ENCODE results near the gene NRXN3. TPM values are rescaled to one million over a fixed set of nuclear protein-coding genes. Genes with fewer than 3 reads are reported as not detected.

The NRXN3 gene
- total and polyA plus RNA-seq, 3 experiments from 2014 or later = not detected

DNA sequence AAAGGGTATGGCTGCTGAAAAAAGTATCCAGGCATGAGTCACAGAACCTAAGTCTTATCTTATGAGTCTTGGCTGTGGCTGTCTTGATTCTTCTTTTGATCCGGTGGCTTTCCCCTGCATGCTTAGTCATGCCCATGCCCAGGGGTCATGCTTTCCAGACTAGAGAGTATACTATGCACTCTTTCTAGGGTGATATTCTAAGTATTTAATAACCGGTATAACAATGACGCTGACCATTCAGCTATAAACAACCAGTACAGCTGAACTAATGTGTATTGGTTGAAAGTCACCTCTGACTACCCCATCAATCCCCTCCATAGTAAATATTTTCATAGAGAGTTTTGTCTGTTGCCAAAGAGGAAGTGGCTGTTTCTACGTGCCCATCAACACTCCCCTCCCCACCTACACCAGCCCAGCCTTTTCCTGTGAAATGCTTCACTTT lies 34.7 kb upstream of the NRXN3 start:
- Mint-ChIP-seq H3K27me3 (peaks cover 0 to 4% of the 10 kb centered on the region in 2 donors), H3K36me3 (no peaks in the 10 kb centered on the region), H3K4me3 (no peak overlapping the region), H3K27ac (no peak overlapping the region), H3K9me3 (peaks cover 0 to 3% (median 1%) of the 10 kb centered on the region in 5 donors), H3K4me1 (no peaks in the 10 kb centered on the region)
- H3K27ac ChIP-seq (ENCODE audit: low read depth, low read length) = no peak overlapping the region
- DNase-seq = no peak
- no peaks in the 10 kb centered on the region for H3K4me1 ChIP-seq (ENCODE audit: insufficient read depth, low read length)
- no peaks in the 10 kb centered on the region for H3K27me3 ChIP-seq (ENCODE audit: insufficient read depth, low read length, poor library complexity, severe bottlenecking)
- no peaks in the 10 kb centered on the region for H3K9me3 ChIP-seq (ENCODE audit: low read length)
- ChIA-PET POLR2A (no interaction called here), CTCF (no interaction called here)
- H3K4me3 ChIP-seq (ENCODE audit: low read length) = no peak overlapping the region
- H3K36me3 ChIP-seq (ENCODE audit: insufficient read depth, low read length) = no peaks in the 10 kb centered on the region

DNA sequence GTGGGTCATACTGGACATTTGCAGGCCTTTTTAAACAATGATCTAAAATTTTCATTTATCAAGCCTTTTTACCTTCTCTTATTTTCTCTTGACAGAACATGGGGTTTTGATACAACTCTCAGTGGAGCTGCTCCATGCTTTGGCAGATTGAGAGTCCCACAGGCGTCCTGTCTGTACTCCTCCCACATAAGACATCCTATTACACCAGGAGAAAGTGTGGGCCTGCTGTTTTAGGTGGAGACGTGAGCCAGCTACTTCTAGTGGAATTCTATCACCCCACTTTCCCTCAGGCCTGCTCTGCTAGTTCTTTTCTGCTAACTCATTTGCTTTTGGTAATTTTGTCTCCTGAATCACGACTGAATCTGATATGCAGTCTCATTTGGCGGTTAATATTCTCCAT lies 33.5 kb upstream of the NRXN3 start:
- DNase-seq = no peak
- no peaks in the 10 kb centered on the region for H3K4me1 Mint-ChIP-seq
- no peak overlapping the region for H3K4me3 ChIP-seq (ENCODE audit: low read length)
- H3K9me3 ChIP-seq (ENCODE audit: low read length) = no peaks in the 10 kb centered on the region
- H3K36me3 Mint-ChIP-seq = no peaks in the 10 kb centered on the region
- H3K4me1 ChIP-seq (ENCODE audit: insufficient read depth, low read length) = no peaks in the 10 kb centered on the region
- H3K9me3 Mint-ChIP-seq = peaks cover 0 to 3% (median 0%) of the 10 kb centered on the region in 5 donors
- H3K36me3 ChIP-seq (ENCODE audit: insufficient read depth, low read length) = no peaks in the 10 kb centered on the region
- H3K27ac Mint-ChIP-seq = no peak overlapping the region
- H3K27me3 ChIP-seq (ENCODE audit: insufficient read depth, low read length, poor library complexity, severe bottlenecking) = no peaks in the 10 kb centered on the region
- POLR2A ChIA-PET = no interaction called here
- H3K27ac ChIP-seq (ENCODE audit: low read depth, low read length) = no peak overlapping the region
- H3K27me3 Mint-ChIP-seq = peaks cover 0 to 2% of the 10 kb centered on the region in 2 donors
- H3K4me3 Mint-ChIP-seq = no peak overlapping the region
- CTCF ChIA-PET = no interaction called here

DNA sequence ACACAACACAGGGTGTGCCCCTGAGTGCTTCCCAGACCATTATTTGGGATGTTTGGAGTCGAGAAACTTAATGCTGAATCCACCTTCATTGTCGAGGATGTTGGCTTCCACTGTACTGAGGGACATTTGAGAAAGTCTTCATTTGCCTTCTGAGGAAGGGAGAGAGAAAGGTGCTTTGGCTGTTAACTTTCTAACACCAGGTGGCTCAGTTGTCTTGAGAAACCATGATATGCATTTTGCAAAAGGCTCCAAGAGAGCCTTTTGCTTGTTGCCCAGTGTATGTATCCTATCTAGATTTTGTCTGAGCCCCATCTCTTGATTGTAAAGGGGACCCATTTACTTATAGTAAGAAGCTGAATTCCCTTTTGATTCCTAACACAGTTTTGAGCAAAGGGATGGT lies 28.6 kb upstream of the NRXN3 start:
- H3K27ac Mint-ChIP-seq = no peak overlapping the region
- POLR2A ChIA-PET = no interaction called here
- peaks cover 0 to 3% (median 0%) of the 10 kb centered on the region in 5 donors for H3K9me3 Mint-ChIP-seq
- Histone ChIP-seq H3K27ac (ENCODE audit: low read depth, low read length) (no peak overlapping the region), H3K9me3 (ENCODE audit: low read length) (no peaks in the 10 kb centered on the region), H3K36me3 (ENCODE audit: insufficient read depth, low read length) (no peaks in the 10 kb centered on the region), H3K27me3 (ENCODE audit: insufficient read depth, low read length, poor library complexity, severe bottlenecking) (no peaks in the 10 kb centered on the region), H3K4me1 (ENCODE audit: insufficient read depth, low read length) (no peaks in the 10 kb centered on the region), H3K4me3 (ENCODE audit: low read length) (no peak overlapping the region)
- no peaks in the 10 kb centered on the region for H3K4me1 Mint-ChIP-seq
- no peaks in the 10 kb centered on the region for H3K36me3 Mint-ChIP-seq
- DNase-seq = no peak
- H3K4me3 Mint-ChIP-seq = no peak overlapping the region
- CTCF ChIA-PET = no interaction called here
- H3K27me3 Mint-ChIP-seq = peaks cover 0 to 7% of the 10 kb centered on the region in 2 donors

DNA sequence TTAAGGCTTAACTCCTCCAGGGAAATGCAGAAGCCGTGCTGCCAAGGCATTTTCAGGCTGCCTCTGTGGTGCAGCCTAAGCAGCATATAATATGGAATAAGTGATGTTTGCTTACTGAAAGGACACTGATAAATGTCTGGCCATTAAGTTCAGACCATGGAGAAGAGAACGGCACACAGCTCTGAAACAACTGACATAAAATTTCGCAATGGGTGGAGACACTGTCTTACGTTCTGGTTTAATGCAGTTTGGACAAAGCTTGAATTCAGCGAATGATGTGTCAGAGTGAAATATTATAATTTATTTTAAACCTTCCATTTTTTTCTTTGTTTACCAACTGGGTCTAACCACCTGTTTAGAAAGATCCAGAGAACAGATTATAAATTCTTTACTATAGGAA lies 27.2 kb upstream of the NRXN3 start:
- Mint-ChIP-seq H3K27me3 (peaks cover 0 to 7% of the 10 kb centered on the region in 2 donors), H3K27ac (no peak overlapping the region), H3K4me1 (no peaks in the 10 kb centered on the region), H3K36me3 (no peaks in the 10 kb centered on the region), H3K4me3 (no peak overlapping the region), H3K9me3 (peaks cover 0 to 3% (median 0%) of the 10 kb centered on the region in 5 donors)
- H3K9me3 ChIP-seq (ENCODE audit: low read length) = no peaks in the 10 kb centered on the region
- no peaks in the 10 kb centered on the region for H3K36me3 ChIP-seq (ENCODE audit: insufficient read depth, low read length)
- ChIA-PET CTCF (no interaction called here), POLR2A (no interaction called here)
- DNase-seq = no peak
- no peaks in the 10 kb centered on the region for H3K4me1 ChIP-seq (ENCODE audit: insufficient read depth, low read length)
- no peak overlapping the region for H3K4me3 ChIP-seq (ENCODE audit: low read length)
- H3K27ac ChIP-seq (ENCODE audit: low read depth, low read length) = no peak overlapping the region
- H3K27me3 ChIP-seq (ENCODE audit: insufficient read depth, low read length, poor library complexity, severe bottlenecking) = no peaks in the 10 kb centered on the region

DNA sequence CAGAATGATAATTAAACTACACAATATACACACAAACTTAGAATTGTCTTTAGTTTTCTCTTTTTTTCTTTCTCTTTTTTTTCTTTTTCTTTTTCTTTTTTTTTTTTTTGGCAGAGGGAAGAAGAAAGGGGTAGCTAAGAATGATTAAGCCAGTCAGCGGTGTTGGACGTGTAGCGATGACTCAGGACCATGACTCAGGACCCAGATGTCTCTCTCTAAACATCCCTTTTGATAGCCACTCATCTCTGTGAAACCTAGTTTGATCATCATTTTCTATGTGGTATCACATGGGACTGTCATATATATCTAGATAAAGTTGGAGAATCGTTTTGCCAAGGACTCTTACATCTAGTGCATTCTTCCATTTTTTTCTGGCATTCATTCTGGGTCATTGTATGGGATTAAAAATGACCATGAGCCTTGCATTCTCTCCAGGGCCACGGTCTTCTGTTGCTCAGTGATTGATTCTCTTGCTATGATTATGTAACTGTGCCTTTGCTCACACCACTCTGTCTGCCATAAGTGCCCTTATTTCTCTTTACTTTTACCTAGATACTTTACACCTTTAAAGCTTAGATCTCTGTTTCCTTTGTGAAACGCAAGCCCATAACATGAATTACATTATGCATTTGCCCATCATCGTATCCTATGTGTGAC lies 26.6 kb upstream of the NRXN3 start:
- no peaks in the 10 kb centered on the region for H3K36me3 Mint-ChIP-seq
- Histone ChIP-seq H3K27ac (ENCODE audit: low read depth, low read length) (no peak overlapping the region), H3K27me3 (ENCODE audit: insufficient read depth, low read length, poor library complexity, severe bottlenecking) (no peaks in the 10 kb centered on the region), H3K9me3 (ENCODE audit: low read length) (no peaks in the 10 kb centered on the region), H3K36me3 (ENCODE audit: insufficient read depth, low read length) (no peaks in the 10 kb centered on the region), H3K4me3 (ENCODE audit: low read length) (no peak overlapping the region), H3K4me1 (ENCODE audit: insufficient read depth, low read length) (no peaks in the 10 kb centered on the region)
- CTCF ChIA-PET = no interaction called here
- no peaks in the 10 kb centered on the region for H3K4me1 Mint-ChIP-seq
- POLR2A ChIA-PET = no interaction called here
- no peak for DNase-seq
- no peak overlapping the region for H3K27ac Mint-ChIP-seq
- H3K27me3 Mint-ChIP-seq = peaks cover 0 to 7% of the 10 kb centered on the region in 2 donors
- H3K9me3 Mint-ChIP-seq = peaks cover 0 to 3% (median 0%) of the 10 kb centered on the region in 5 donors
- H3K4me3 Mint-ChIP-seq = no peak overlapping the region

DNA sequence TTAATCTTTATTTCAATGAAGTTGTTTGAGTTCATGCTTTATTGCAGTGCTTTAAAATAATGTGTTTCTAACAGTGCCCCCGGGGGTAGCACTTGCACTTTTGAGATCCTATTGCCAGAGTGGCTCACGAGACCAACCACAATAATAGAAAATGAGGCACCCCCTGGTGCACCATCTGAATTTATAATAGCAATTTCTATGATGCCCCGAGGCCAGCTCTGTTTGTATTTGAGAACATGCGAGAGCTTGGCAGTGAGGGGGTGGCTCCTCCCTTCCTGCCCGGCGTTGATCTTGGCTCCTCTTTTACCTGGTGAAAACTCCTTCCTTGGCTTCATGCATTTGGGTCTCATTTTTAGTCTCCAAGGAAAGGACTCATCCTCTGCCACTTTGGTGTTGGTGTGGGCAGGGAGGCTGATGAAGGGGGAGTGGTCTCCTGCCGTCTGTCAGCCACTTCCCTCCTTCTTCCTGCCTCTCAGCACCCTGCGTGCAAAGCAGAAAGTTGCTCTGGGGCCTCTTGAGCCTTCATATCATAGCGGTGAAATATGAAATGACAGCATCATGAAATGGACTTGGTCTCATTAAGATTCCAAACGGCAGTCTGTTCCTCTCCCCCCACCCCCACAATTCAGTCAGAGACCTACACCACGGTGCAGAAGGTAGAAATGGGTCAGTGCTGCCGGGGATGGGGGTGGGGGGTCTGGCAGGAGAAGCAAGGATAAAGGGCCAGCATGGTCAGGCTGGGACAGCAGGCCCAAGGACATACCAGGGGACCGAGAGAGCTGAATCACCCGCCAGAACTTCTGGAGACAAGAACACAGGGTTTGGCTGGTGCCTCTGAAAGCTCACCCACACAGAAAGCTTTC lies 17.7 kb upstream of the NRXN3 start:
- no peaks in the 10 kb centered on the region for H3K4me1 Mint-ChIP-seq
- POLR2A ChIA-PET = no interaction called here
- H3K9me3 Mint-ChIP-seq = no peaks in the 10 kb centered on the region
- H3K27me3 Mint-ChIP-seq = peaks cover 4% of the 10 kb centered on the region in 2 donors
- no peaks in the 10 kb centered on the region for H3K4me1 ChIP-seq (ENCODE audit: insufficient read depth, low read length)
- H3K27ac ChIP-seq (ENCODE audit: low read depth, low read length) = no peak overlapping the region
- H3K27ac Mint-ChIP-seq = no peak overlapping the region
- no peaks in the 10 kb centered on the region for H3K27me3 ChIP-seq (ENCODE audit: insufficient read depth, low read length, poor library complexity, severe bottlenecking)
- no peaks in the 10 kb centered on the region for H3K9me3 ChIP-seq (ENCODE audit: low read length)
- H3K4me3 ChIP-seq (ENCODE audit: low read length) = no peak overlapping the region
- no peaks in the 10 kb centered on the region for H3K36me3 ChIP-seq (ENCODE audit: insufficient read depth, low read length)
- no peak overlapping the region for H3K4me3 Mint-ChIP-seq
- CTCF ChIA-PET = no interaction called here
- DNase-seq = no peak
- H3K36me3 Mint-ChIP-seq = no peaks in the 10 kb centered on the region

DNA sequence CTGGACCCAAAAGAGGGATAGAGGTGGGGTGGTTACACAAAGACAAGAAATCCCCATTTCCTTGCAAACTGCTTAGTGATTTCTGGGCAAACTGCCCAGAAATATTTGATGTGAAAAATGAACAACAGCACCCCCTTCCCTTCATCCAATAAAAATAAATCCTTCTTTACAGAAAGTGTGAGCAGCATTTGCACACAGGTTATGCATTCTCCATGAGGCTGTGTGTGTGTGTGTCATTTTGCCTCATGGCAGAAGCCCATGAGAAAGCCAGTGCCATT lies 17.2 kb upstream of the NRXN3 start:
- Histone ChIP-seq H3K9me3 (ENCODE audit: low read length) (no peaks in the 10 kb centered on the region), H3K27me3 (ENCODE audit: insufficient read depth, low read length, poor library complexity, severe bottlenecking) (no peaks in the 10 kb centered on the region), H3K4me3 (ENCODE audit: low read length) (no peak overlapping the region), H3K36me3 (ENCODE audit: insufficient read depth, low read length) (no peaks in the 10 kb centered on the region), H3K4me1 (ENCODE audit: insufficient read depth, low read length) (no peaks in the 10 kb centered on the region), H3K27ac (ENCODE audit: low read depth, low read length) (no peak overlapping the region)
- ChIA-PET POLR2A (no interaction called here), CTCF (no interaction called here)
- Mint-ChIP-seq H3K4me3 (no peak overlapping the region), H3K9me3 (no peaks in the 10 kb centered on the region), H3K4me1 (no peaks in the 10 kb centered on the region), H3K27me3 (peaks cover 4% of the 10 kb centered on the region in 2 donors), H3K36me3 (no peaks in the 10 kb centered on the region), H3K27ac (no peak overlapping the region)
- DNase-seq = no peak

DNA sequence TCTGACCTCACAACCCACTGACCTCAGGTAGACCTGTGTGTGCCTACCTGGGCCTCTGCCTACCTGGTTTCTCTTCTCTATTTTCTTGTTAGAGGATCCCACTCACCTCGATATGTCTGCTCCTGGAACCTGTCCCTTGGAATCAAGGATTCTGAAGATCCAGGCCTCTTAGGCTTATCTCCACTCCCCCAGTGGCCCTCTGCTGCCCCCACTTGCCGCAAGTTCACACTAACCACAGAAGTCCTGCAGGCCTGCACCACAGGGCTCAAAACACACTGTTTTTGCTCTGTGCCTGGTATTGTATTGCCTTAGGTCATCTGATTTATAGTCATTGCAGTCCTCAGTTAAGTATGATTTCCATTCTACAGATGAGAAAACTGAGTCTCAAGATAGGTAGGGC lies 15.3 kb upstream of the NRXN3 start:
- H3K27ac ChIP-seq (ENCODE audit: low read depth, low read length) = no peak overlapping the region
- H3K4me1 ChIP-seq (ENCODE audit: insufficient read depth, low read length) = no peaks in the 10 kb centered on the region
- H3K9me3 Mint-ChIP-seq = peaks cover 0 to 2% (median 0%) of the 10 kb centered on the region in 5 donors
- H3K4me3 Mint-ChIP-seq = no peak overlapping the region
- no peaks in the 10 kb centered on the region for H3K36me3 ChIP-seq (ENCODE audit: insufficient read depth, low read length)
- no peaks in the 10 kb centered on the region for H3K9me3 ChIP-seq (ENCODE audit: low read length)
- DNase-seq = no peak
- CTCF ChIA-PET = no interaction called here
- H3K27me3 Mint-ChIP-seq = peaks cover 4% of the 10 kb centered on the region in 2 donors
- H3K27me3 ChIP-seq (ENCODE audit: insufficient read depth, low read length, poor library complexity, severe bottlenecking) = no peaks in the 10 kb centered on the region
- no peaks in the 10 kb centered on the region for H3K4me1 Mint-ChIP-seq
- H3K36me3 Mint-ChIP-seq = no peaks in the 10 kb centered on the region
- H3K4me3 ChIP-seq (ENCODE audit: low read length) = no peak overlapping the region
- POLR2A ChIA-PET = no interaction called here
- H3K27ac Mint-ChIP-seq = no peak overlapping the region

Data from CD8-positive, alpha-beta memory T cell (primary cell).